Bronchial epithelial cell (primary cell): ENCODE results near the gene SHROOM4. TPM values are rescaled to one million over a fixed set of nuclear protein-coding genes. Genes with fewer than 3 reads are reported as not detected.

Experiments used
- DNase-seq: peaks from one replicate; pipeline ENCODE4 v3.0.0-alpha.2; 2010; ENCODE audit warnings: low read depth
- FAIRE-seq: peaks from 2 replicates; lab custom pipeline; 2011; peaks lifted over from hg19 to GRCh38; lab: Jason Lieb, UNC
- H3K27me3 ChIP-seq: 2 replicates; pipeline ENCODE4 v1.5.1; 2011; ENCODE audit warnings: low read length; ENCODE audit not compliant: control insufficient read depth, insufficient read depth
- H3K36me3 ChIP-seq: 2 replicates; pipeline ENCODE4 v1.5.1; 2011; ENCODE audit warnings: low read length; ENCODE audit not compliant: control insufficient read depth, insufficient read depth
- H3K4me3 ChIP-seq: 2 replicates; pipeline ENCODE4 v1.5.1; 2011; ENCODE audit warnings: mild to moderate bottlenecking, low read depth, low read length, control low read depth
- CTCF ChIP-seq: IDR thresholded peaks from 2 replicates; pipeline ENCODE4 v1.5.1; 2011; ENCODE audit warnings: mild to moderate bottlenecking, moderate library complexity, low read length, control low read depth, inconsistent platforms; ENCODE audit not compliant: insufficient read depth, severe bottlenecking
- total RNA-seq: library from RNA; depleted of rRNA; stranded (reverse); fragments of >200 nt; gene quantifications from 2 replicates; pipeline ENCODE4 v1.2.1, GENCODE V29; 2014

Gene SHROOM4
- total RNA-seq, 1 donor from 2014 or later = 0.26 TPM

- Histone ChIP-seq H3K36me3 (no peaks in the 10 kb centered on the region), H3K4me3 (no peak overlapping the region), H3K27me3 (no peaks in the 10 kb centered on the region)
- FAIRE-seq (no peak), DNase-seq (no peak)
- no peak for TF ChIP-seq CTCF
Observed at GRCh38 chrX:50852524-50852923, 38.5 kb upstream of the SHROOM4 start.

- FAIRE-seq = no peak
- DNase-seq = no peak
- no peak for TF ChIP-seq CTCF
- H3K36me3 ChIP-seq = no peaks in the 10 kb centered on the region
- H3K27me3 ChIP-seq = no peaks in the 10 kb centered on the region
- H3K4me3 ChIP-seq = no peak overlapping the region
Observed at GRCh38 chrX:50842221-50842620, 28.2 kb upstream of the SHROOM4 start.

GRCh38 chrX:50839730-50840129 lies 25.7 kb upstream of the SHROOM4 start:
- DNase-seq (no peak), FAIRE-seq (no peak)
- Histone ChIP-seq H3K36me3 (no peaks in the 10 kb centered on the region), H3K4me3 (no peak overlapping the region), H3K27me3 (no peaks in the 10 kb centered on the region)
- TF ChIP-seq CTCF = no peak

GRCh38 chrX:50838820-50839600 lies 25.0 kb upstream of the SHROOM4 start:
- FAIRE-seq (no peak), DNase-seq (peak; percentile 64)
- H3K27me3 ChIP-seq = no peaks in the 10 kb centered on the region
- TF ChIP-seq CTCF = no peak
- H3K4me3 ChIP-seq = no peak overlapping the region
- no peaks in the 10 kb centered on the region for H3K36me3 ChIP-seq

- FAIRE-seq (no peak), DNase-seq (peak; percentile 93)
- Histone ChIP-seq H3K36me3 (no peaks in the 10 kb centered on the region), H3K27me3 (no peaks in the 10 kb centered on the region), H3K4me3 (no peak overlapping the region)
- TF ChIP-seq CTCF = no peak
Observed at GRCh38 chrX:50827996-50828395, 14.0 kb upstream of the SHROOM4 start.

GRCh38 chrX:50825825-50826224 lies 11.8 kb upstream of the SHROOM4 start:
- DNase-seq (no peak), FAIRE-seq (no peak)
- H3K27me3 ChIP-seq = no peaks in the 10 kb centered on the region
- no peak overlapping the region for H3K4me3 ChIP-seq
- no peak for TF ChIP-seq CTCF
- H3K36me3 ChIP-seq = no peaks in the 10 kb centered on the region
